Activated CD8-positive, alpha-beta T cell treated with anti-CD3 and anti-CD28 coated beads for 36 hours (primary cell): Measurements from ENCODE around the gene CILP. TPM values are rescaled to one million over a fixed set of nuclear protein-coding genes. Genes with fewer than 3 reads are reported as not detected.

Experiments used
- ATAC-seq: fragments of 200-7000 bp; cut with Tn5 transposase; one replicate; pipeline ENCODE4 v1.10.0; 2021; ENCODE audit warnings: mild to moderate bottlenecking, moderate library complexity
- CTCF ChIA-PET: fragments of 350-600 bp; sonication (Branson Sonifier 250); formaldehyde crosslinking; loops from one replicate; lab custom pipeline; 2021; ENCODE audit warnings: antibody characterized with exemption; lab: Charles Lee
- POLR2A ChIA-PET: fragments of 350-600 bp; sonication (Branson Sonifier 250); formaldehyde crosslinking; loops from one replicate; lab custom pipeline; 2021; ENCODE audit warnings: antibody characterized with exemption; lab: Charles Lee
- DNase-seq: peaks from one replicate; pipeline ENCODE4 v3.0.0-alpha.2; 2020
- H3K27ac Mint-ChIP-seq: one replicate; pipeline ENCODE4 v1.8.0; 2021; ENCODE audit warnings: mild to moderate bottlenecking, mixed read lengths
- H3K27me3 Mint-ChIP-seq: one replicate; pipeline ENCODE4 v1.8.0; 2021; ENCODE audit warnings: mixed read lengths
- H3K36me3 Mint-ChIP-seq: one replicate; pipeline ENCODE4 v1.8.0; 2021; ENCODE audit warnings: low read depth, mixed read lengths
- H3K4me1 Mint-ChIP-seq: one replicate; pipeline ENCODE4 v1.8.0; 2021; ENCODE audit warnings: low read depth, mixed read lengths
- H3K4me3 Mint-ChIP-seq: one replicate; pipeline ENCODE4 v1.8.0; 2021; ENCODE audit warnings: mild to moderate bottlenecking, moderate library complexity, mixed read lengths
- H3K9me3 Mint-ChIP-seq: one replicate; pipeline ENCODE4 v1.8.0; 2021; ENCODE audit warnings: mixed read lengths
- intact Hi-C: fragments of 100-400 bp; cut with micrococcal nuclease; formaldehyde crosslinking; loops from one replicate; pipeline ENCODE4 v1.10.0; 2022
- total RNA-seq, 2 experiments: library from RNA; stranded (reverse); gene quantifications; one replicate each; pipeline ENCODE4 v1.2.3, GENCODE V29; 2021
- TF ChIP-seq, protein P1 (sequence below): fragments of 200-600 bp; IDR thresholded peaks from one replicate; pipeline ENCODE4 v1.8.0; 2022; ENCODE audit warnings: antibody characterized with exemption, mild to moderate bottlenecking

CILP gene
- total RNA-seq, 2 experiments from 2014 or later = not detected

- no peaks in the 10 kb centered on the region for H3K36me3 Mint-ChIP-seq
- DNase-seq (no peak), ATAC-seq (no peak)
- H3K27me3 Mint-ChIP-seq = no peaks in the 10 kb centered on the region
- ChIA-PET POLR2A (interaction anchor here (1.2 to 1.3 kb wide), 2 partner anchors 10 to 103 kb away, joined by 3 read pairs; partner anchors contain the start of gene CILP), CTCF (interaction anchor here (1.4 to 1.9 kb wide), 3 partner anchors 10 to 100 kb away, joined by 4 read pairs; partner anchors contain the start of gene CILP)
- no peak overlapping the region for H3K27ac Mint-ChIP-seq
- no peaks in the 10 kb centered on the region for H3K4me1 Mint-ChIP-seq
- intact Hi-C loops = no loop called here
- H3K4me3 Mint-ChIP-seq = no peak overlapping the region
- TF ChIP-seq, protein P1, sequence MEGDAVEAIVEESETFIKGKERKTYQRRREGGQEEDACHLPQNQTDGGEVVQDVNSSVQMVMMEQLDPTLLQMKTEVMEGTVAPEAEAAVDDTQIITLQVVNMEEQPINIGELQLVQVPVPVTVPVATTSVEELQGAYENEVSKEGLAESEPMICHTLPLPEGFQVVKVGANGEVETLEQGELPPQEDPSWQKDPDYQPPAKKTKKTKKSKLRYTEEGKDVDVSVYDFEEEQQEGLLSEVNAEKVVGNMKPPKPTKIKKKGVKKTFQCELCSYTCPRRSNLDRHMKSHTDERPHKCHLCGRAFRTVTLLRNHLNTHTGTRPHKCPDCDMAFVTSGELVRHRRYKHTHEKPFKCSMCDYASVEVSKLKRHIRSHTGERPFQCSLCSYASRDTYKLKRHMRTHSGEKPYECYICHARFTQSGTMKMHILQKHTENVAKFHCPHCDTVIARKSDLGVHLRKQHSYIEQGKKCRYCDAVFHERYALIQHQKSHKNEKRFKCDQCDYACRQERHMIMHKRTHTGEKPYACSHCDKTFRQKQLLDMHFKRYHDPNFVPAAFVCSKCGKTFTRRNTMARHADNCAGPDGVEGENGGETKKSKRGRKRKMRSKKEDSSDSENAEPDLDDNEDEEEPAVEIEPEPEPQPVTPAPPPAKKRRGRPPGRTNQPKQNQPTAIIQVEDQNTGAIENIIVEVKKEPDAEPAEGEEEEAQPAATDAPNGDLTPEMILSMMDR = no peak
- H3K9me3 Mint-ChIP-seq = no peaks in the 10 kb centered on the region
Measured at GRCh38 chr15:65201918-65202317, 9.4 kb downstream of the CILP start.

- H3K27ac Mint-ChIP-seq = no peak overlapping the region
- DNase-seq (no peak), ATAC-seq (no peak)
- H3K4me3 Mint-ChIP-seq = no peak overlapping the region
- POLR2A ChIA-PET = interaction anchor here (0.6 kb wide), 1 partner anchor 36 kb away, joined by 3 read pairs; no protein-coding TSS in a partner anchor
- no peaks in the 10 kb centered on the region for H3K4me1 Mint-ChIP-seq
- no peaks in the 10 kb centered on the region for H3K27me3 Mint-ChIP-seq
- TF ChIP-seq, protein P1 = no peak
- H3K36me3 Mint-ChIP-seq = no peaks in the 10 kb centered on the region
- no peaks in the 10 kb centered on the region for H3K9me3 Mint-ChIP-seq
- CTCF ChIA-PET = no interaction called here
- intact Hi-C loops = no loop called here
Measured at GRCh38 chr15:65198571-65198970, 12.7 kb downstream of the CILP start.

GRCh38 chr15:65197337-65197645 lies 14.0 kb downstream of the CILP start:
- intact Hi-C loops = no loop called here
- POLR2A ChIA-PET = no interaction called here
- TF ChIP-seq, protein P1 = no peak
- Mint-ChIP-seq H3K9me3 (no peaks in the 10 kb centered on the region), H3K4me1 (no peaks in the 10 kb centered on the region), H3K27me3 (no peaks in the 10 kb centered on the region), H3K36me3 (no peaks in the 10 kb centered on the region), H3K4me3 (no peak overlapping the region), H3K27ac (no peak overlapping the region)
- CTCF ChIA-PET = no interaction called here
- ATAC-seq (no peak), DNase-seq (no peak)

DNA sequence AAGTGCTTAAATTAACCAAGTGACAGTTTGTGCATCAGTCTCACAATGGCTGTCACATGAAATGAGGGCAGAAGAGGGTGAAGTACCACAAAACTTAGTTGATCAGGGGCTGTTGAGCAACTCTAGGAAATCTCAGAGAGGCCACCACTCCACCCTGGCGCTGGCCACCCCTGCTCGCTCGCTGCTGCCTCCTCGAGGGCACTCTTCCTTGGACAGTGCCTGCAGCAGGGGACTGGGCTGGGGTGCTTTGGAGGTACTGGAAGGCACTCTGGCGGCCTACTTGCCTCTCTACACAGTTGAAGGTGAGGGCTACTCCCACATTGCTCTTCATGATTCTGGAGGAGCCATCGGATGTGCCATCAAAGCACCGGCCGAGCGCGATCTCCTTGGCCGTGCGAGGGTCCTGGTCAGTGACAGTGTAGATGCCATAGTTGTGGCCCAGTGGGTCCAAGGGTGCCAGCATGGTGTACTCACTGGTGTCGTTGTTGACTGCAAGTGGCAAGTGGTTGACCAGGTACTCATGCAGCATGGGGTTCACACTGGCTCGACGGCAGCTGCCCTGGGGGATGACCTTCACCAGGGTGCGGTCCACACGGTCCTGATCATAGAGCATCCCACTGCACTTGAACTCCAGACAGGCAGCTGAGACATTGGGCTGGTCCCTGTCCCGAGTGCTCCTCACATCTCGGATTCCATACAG lies 14.5 kb downstream of the CILP start:
- H3K27ac Mint-ChIP-seq = no peak overlapping the region
- POLR2A ChIA-PET = interaction anchor here (0.8 to 0.9 kb wide), 2 partner anchors 90 to 91 kb away, joined by 3 read pairs; partner anchors contain the start of gene PARP16

DNA sequence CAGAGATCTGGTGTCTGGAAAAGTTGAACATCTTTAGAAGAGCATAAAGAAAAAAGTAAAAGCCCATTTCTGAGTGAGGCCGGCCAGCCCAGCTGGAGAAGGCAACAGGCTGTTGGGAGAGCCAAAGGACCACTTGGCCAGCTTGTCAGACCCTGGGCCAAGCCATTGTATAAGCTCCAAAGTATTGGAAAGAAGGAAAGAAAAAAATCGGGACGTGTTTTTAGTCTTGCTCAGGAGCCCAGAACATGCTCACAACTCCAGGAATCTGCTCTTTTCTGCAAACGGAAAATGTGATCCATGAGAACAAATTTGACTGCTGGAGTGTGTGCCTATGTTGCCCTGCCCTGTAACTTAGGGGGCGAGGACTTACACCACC lies 15.7 kb downstream of the CILP start:
- Mint-ChIP-seq H3K27ac (no peak overlapping the region), H3K4me1 (no peaks in the 10 kb centered on the region), H3K27me3 (no peaks in the 10 kb centered on the region), H3K9me3 (no peaks in the 10 kb centered on the region), H3K36me3 (no peaks in the 10 kb centered on the region), H3K4me3 (no peak overlapping the region)
- intact Hi-C loops = no loop called here
- ChIA-PET CTCF (interaction anchor here (1.3 to 1.7 kb wide), 2 partner anchors 10 to 88 kb away, joined by 3 read pairs; partner anchors contain the start of gene CLPX), POLR2A (interaction anchor here (0.6 to 1.5 kb wide), 3 partner anchors 10 to 108 kb away, joined by 3 read pairs; no protein-coding TSS in a partner anchor)
- no peak for ATAC-seq
- DNase-seq = no peak
- TF ChIP-seq, protein P1 = no peak

More for the DNA sequence above, 14.5 kb downstream of the CILP start:
- Mint-ChIP-seq H3K4me1 (no peaks in the 10 kb centered on the region), H3K36me3 (no peaks in the 10 kb centered on the region), H3K9me3 (no peaks in the 10 kb centered on the region), H3K4me3 (no peak overlapping the region), H3K27me3 (no peaks in the 10 kb centered on the region)
- no peak for ATAC-seq
- TF ChIP-seq, protein P1 = no peak
- CTCF ChIA-PET = interaction anchor here (1.3 kb wide), 1 partner anchor 11 kb away, joined by 3 read pairs; the partner anchor contains the start of gene CLPX
- intact Hi-C loops = no loop called here
- no peak for DNase-seq
